Osteoblast (primary cell): ENCODE data around the gene HMSD. TPM values are rescaled to one million over a fixed set of nuclear protein-coding genes. Genes with fewer than 3 reads are reported as not detected.

Source experiments
- DNase-seq: peaks from one replicate; pipeline ENCODE4 v3.0.0; 2011; ENCODE audit warnings: low spot score, mixed read lengths; ENCODE audit not compliant: insufficient read length; ENCODE audit errors: missing footprints
- H2AFZ ChIP-seq: 2 replicates; pipeline ENCODE4 v1.6.0; 2011; ENCODE audit warnings: mild to moderate bottlenecking, low read length
- H3K27ac ChIP-seq: 2 replicates; pipeline ENCODE4 v1.5.1; 2011; ENCODE audit warnings: mild to moderate bottlenecking, low read depth, low read length, moderate library complexity
- H3K27me3 ChIP-seq: 2 replicates; pipeline ENCODE4 v1.6.0; 2012; ENCODE audit warnings: mild to moderate bottlenecking, control low read depth, inconsistent platforms, low read length, moderate library complexity; ENCODE audit not compliant: insufficient read depth
- H3K36me3 ChIP-seq: 2 replicates; pipeline ENCODE4 v1.5.1; 2011; ENCODE audit warnings: mild to moderate bottlenecking, low read length, control low read depth, moderate library complexity; ENCODE audit not compliant: insufficient read depth
- H3K4me1 ChIP-seq: 2 replicates; pipeline ENCODE4 v1.5.1; 2011; ENCODE audit warnings: mild to moderate bottlenecking, low read length, control low read depth, moderate library complexity; ENCODE audit not compliant: insufficient read depth
- H3K4me2 ChIP-seq: 2 replicates; pipeline ENCODE4 v1.6.0; 2011; ENCODE audit warnings: mild to moderate bottlenecking, low read length; ENCODE audit not compliant: insufficient read depth
- H3K4me3 ChIP-seq: fragments of 200-600 bp; sonication (generic); 3 replicates; pipeline ENCODE4 v1.5.1; 2012; ENCODE audit warnings: mild to moderate bottlenecking, low read length, inconsistent platforms; ENCODE audit not compliant: insufficient read depth
- H3K79me2 ChIP-seq: 2 replicates; pipeline ENCODE4 v1.6.0; 2012; ENCODE audit warnings: mild to moderate bottlenecking, low read length, control low read depth, inconsistent platforms; ENCODE audit not compliant: insufficient read depth
- H3K9me3 ChIP-seq: 2 replicates; pipeline ENCODE4 v1.5.1; 2011; ENCODE audit warnings: low read depth, low read length, control low read depth
- H4K20me1 ChIP-seq: 2 replicates; pipeline ENCODE4 v1.6.0; 2012; ENCODE audit warnings: mild to moderate bottlenecking, low read length, control low read depth; ENCODE audit not compliant: insufficient read depth
- CTCF ChIP-seq: IDR thresholded peaks from 2 replicates; pipeline ENCODE4 v1.5.1; 2011; ENCODE audit warnings: mild to moderate bottlenecking, low read depth, low read length, moderate library complexity; ENCODE audit errors: extremely low read depth
- total RNA-seq: library from RNA; depleted of rRNA; stranded (reverse); fragments of >200 nt; gene quantifications from 2 replicates; pipeline ENCODE4 v1.2.3, GENCODE V29; 2012

HMSD gene
- total RNA-seq, 1 donor: 1.4 TPM

GRCh38 chr18:63964908-63965307, 15.8 kb downstream of the HMSD start:
- Histone ChIP-seq H2AFZ (no peak overlapping the region), H3K27ac (no peak overlapping the region), H3K27me3 (peaks cover 20% of the 10 kb centered on the region), H3K4me3 (no peak overlapping the region), H3K9me3 (no peaks in the 10 kb centered on the region), H4K20me1 (no peaks in the 10 kb centered on the region), H3K36me3 (no peaks in the 10 kb centered on the region), H3K79me2 (no peaks in the 10 kb centered on the region), H3K4me2 (no peak overlapping the region), H3K4me1 (peaks cover 7% of the 10 kb centered on the region)
- DNase-seq: no peak
- TF ChIP-seq CTCF: no peak

DNA sequence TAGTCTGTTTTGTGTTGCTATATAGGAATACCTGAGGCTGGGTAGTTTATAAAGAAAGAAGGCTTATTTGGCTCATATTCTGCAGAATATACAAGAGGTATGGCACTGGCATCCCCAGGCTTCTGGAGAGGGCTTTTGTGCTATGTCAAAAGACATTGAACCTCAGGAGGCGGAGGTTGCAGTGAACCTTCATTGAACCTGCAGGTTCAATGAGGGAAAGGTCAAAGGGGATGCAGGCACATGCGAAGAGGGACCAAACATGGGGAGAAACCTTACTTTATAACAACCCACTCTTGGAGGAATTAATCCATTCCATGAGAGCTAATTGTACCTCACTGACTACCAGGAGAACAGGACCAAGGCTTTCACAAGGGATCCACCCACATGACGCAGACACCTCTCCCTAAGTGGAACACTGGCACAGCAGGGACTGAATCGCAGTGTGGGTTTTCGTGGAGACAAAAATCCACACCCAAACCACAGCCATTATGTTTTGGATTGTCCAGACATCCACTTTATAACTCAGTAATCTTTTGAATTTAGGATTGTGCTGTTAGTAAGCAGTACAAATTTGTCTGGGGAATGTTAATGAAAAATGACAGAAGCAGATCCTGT, 16.7 kb downstream of the HMSD start:
- no peak overlapping the region for H3K4me3 ChIP-seq
- no peaks in the 10 kb centered on the region for H4K20me1 ChIP-seq
- H3K79me2 ChIP-seq: peaks cover 2% of the 10 kb centered on the region
- H3K27ac ChIP-seq: no peak overlapping the region
- DNase-seq: no peak
- no peak overlapping the region for H2AFZ ChIP-seq
- no peak overlapping the region for H3K4me2 ChIP-seq
- peaks cover 7% of the 10 kb centered on the region for H3K4me1 ChIP-seq
- H3K36me3 ChIP-seq: no peaks in the 10 kb centered on the region
- no peaks in the 10 kb centered on the region for H3K9me3 ChIP-seq
- H3K27me3 ChIP-seq: peaks cover 12% of the 10 kb centered on the region
- no peak for TF ChIP-seq CTCF

GRCh38 chr18:63969942-63970808, 21.1 kb downstream of the HMSD start, which contains the start of gene SERPINB8:
Gene SERPINB8 (plus strand): TSS chr18:63970081. CDS start chr18:63978309, 8,228 bp downstream.
- peaks cover 30% of the 10 kb centered on the region for H3K79me2 ChIP-seq
- DNase-seq: peak; percentile 94
- peak within 1 kb of the TSS; percentile 89 for H3K4me3 ChIP-seq
- H4K20me1 ChIP-seq: peaks cover 5% of the 10 kb centered on the region
- TF ChIP-seq CTCF: no peak
- peak within 1 kb of the TSS; percentile 89 for H3K27ac ChIP-seq
- peak within 1 kb of the TSS; percentile 97 for H3K4me2 ChIP-seq
- H3K36me3 ChIP-seq: no peaks in the 10 kb centered on the region
- no peaks in the 10 kb centered on the region for H3K9me3 ChIP-seq
- peaks cover 7% of the 10 kb centered on the region for H3K4me1 ChIP-seq
- H3K27me3 ChIP-seq: no peaks in the 10 kb centered on the region
- H2AFZ ChIP-seq: peak within 1 kb of the TSS; percentile 98

DNA sequence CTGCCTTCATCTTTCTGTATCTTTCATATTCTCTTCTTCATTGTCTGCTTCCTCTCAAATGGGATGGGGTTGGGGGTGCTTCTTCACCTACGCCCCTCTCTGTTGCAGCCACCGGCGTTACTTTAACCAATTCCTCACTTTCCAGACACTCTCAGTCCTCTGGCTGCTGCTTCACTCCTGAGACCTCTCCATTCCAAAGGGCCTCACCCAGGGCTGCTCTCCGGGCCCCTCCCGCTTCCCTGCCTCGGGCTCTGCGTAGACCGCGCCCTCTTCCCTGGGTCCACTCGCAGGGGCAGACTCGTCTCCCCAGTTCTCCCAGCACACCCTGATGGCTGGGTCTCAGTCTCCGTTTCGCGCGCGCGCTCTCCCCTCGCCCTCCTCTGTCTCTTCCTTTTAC, 21.7 kb downstream of the HMSD start:
- Histone ChIP-seq H3K4me1 (peaks cover 7% of the 10 kb centered on the region), H3K4me2 (peak overlapping the region; percentile 97), H3K79me2 (peaks cover 37% of the 10 kb centered on the region), H3K27me3 (no peaks in the 10 kb centered on the region), H2AFZ (peak overlapping the region; percentile 98), H3K9me3 (no peaks in the 10 kb centered on the region), H3K4me3 (peak overlapping the region; percentile 89), H3K36me3 (no peaks in the 10 kb centered on the region), H4K20me1 (peaks cover 5% of the 10 kb centered on the region), H3K27ac (peak overlapping the region; percentile 89)
- TF ChIP-seq CTCF: no peak
- DNase-seq: peak; percentile 83
